Measurements from ENCODE around the gene ETV7.
A peak's percentile ranks its signal among the peaks of the same experiment; 100 is the strongest.

Gene ETV7

DNA sequence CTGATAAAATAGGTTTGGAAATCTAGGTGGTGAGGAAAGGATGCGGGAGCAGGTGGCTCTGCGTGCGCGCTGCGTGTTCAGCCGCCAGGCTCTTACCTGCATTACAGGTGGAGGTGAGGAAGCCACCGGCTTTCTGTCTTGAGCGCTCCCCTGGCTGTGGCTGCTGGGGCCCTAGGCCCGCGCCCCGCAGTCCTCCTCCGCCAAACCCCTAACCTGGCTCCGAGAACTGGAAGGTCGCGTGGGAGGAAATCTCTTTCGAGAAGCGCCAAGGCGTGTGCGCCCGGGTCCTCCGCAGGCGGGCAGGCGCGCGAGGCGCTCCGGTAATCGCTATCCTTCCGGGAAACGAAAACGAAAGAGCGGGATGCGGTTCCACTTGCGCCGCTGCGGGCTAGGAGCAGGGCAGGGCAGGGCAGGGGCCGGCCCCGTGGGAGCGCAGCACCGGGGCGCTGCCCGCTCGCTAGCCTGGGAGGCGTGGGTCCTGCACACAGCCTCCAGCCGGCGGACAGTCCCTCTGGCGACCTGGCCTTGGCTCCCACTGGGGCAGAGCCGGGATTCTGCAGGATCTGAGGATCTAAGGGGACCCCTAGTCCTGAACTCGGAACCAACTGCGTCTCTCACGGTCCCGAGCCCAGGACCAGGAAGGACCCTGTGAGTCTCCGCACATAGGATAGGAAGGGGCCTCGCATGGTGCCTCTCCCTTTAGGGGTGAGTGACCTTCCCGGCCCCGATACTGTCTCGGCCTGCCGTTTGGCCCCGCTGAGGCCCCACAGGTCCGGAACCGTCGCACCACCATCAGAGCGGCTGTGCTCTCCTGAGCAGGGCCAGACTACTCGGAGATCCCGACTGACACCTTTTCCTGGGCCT lies at the start of gene ETV7:
Gene ETV7 (minus strand): TSS at position 230 of the 864 bp plus-strand sequence. CDS start 128 bp downstream, at position 102.
- TF ChIP-seq, protein P1, sequence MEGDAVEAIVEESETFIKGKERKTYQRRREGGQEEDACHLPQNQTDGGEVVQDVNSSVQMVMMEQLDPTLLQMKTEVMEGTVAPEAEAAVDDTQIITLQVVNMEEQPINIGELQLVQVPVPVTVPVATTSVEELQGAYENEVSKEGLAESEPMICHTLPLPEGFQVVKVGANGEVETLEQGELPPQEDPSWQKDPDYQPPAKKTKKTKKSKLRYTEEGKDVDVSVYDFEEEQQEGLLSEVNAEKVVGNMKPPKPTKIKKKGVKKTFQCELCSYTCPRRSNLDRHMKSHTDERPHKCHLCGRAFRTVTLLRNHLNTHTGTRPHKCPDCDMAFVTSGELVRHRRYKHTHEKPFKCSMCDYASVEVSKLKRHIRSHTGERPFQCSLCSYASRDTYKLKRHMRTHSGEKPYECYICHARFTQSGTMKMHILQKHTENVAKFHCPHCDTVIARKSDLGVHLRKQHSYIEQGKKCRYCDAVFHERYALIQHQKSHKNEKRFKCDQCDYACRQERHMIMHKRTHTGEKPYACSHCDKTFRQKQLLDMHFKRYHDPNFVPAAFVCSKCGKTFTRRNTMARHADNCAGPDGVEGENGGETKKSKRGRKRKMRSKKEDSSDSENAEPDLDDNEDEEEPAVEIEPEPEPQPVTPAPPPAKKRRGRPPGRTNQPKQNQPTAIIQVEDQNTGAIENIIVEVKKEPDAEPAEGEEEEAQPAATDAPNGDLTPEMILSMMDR (IDR thresholded peaks at IDR 0.05), result no peak

DNA sequence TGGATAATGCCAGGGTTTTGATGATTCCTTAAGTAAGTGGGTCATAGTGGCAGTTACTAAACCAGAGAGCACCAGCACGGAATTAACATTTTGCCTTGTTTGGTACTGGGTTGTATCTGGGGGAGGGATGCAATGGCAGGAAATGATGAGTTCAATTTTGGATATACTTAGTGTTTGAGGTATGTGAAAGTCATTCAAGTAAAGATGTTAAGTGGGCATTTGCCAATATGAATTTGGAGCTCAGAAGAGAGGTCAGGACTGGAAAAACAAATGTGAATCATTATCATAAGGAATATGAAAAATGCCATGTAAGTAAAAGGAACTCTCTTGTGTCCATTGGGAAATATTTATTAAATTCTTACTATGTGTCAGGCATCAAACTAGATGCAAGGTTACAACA lies 49.0 kb upstream of the ETV7 start:
- TF ChIP-seq, protein P1 (IDR thresholded peaks at IDR 0.05), result no peak

DNA sequence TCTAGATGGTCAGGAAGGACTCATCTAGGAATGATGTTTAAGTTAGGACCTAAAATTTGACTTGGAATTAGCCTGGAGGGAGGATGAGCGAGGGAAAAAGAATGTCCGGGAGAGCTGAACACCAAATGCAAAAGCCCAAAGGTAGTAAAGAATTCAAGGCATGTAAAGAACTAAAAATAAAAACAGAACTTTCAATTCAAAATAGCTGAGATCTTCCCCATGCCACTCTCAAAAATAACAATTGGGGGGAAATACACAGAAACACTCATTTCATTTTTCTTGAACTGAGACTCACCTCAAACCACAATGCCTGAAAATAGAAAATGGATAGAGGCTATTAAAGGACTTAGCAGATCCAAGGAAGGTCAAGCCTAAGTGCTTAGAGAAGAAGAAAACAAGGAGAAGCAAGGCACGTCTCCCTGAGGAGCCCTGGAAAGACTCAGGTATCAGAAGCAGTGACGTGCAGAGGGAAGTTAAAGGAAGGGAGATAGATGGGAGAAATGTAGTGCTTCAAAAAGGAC lies 44.7 kb upstream of the ETV7 start:
- TF ChIP-seq, protein P1 (IDR thresholded peaks at IDR 0.05), result no peak

DNA sequence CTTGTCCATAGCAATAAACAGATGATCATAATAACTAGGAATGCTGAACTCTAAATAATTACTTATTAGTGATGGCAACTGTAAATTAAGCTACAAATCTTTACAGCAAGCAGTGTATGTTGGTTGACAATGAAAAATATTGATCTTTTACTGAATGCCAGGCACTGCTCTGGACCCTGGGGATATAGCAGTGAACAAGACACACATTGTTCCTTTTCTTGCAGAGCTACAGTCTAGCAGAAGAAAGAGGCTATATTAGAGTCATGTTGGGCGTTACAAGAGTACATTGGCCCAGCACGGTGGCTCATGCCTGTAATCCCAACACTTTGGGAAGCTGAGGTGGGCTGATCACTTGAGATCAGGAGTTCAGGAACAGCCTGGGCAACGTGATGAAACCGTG lies 43.7 kb upstream of the ETV7 start:
- TF ChIP-seq, protein P1 (IDR thresholded peaks at IDR 0.05), result no peak

DNA sequence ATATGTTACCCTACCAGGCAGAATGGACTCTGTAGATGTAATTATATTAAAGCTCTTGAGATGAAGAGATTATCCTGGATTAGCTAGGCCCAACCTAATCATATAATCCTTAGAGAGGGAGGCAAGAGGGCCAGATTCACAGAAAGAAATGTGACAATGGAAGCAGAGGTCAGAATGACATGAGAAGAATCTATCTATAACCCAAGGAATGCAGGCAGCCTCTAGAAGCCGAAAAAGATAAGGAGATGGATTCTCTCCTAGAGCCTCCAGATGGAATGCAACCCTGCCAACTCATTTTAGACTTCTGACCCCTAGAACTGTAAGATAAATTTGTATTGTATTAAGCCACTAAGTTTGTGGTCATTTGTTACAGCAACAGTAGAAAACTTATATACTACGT lies 42.9 kb upstream of the ETV7 start:
- TF ChIP-seq, protein P1 (IDR thresholded peaks at IDR 0.05), result no peak

DNA sequence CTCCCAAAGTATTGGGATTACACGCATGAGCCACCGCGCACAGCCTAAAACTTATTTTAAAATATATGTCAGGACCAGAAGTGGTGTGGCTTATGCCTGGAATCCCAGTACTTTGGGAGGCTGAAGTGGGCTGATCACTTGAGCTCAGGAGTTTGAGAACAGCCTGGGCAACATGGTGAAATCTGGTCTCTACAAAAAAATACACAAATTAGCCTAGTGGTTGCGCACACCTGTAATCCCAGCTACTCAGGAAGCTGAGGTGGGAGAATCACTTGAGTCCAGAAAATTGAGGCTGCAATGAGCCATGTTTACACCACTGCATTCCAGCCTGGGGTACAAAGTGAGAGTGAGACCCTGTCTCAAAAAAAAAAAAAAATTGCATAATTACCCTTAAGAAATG lies 41.4 kb upstream of the ETV7 start:
- TF ChIP-seq, protein P1 (IDR thresholded peaks at IDR 0.05), result peak; percentile 44; the same call in 1 of the 2 replicates

DNA sequence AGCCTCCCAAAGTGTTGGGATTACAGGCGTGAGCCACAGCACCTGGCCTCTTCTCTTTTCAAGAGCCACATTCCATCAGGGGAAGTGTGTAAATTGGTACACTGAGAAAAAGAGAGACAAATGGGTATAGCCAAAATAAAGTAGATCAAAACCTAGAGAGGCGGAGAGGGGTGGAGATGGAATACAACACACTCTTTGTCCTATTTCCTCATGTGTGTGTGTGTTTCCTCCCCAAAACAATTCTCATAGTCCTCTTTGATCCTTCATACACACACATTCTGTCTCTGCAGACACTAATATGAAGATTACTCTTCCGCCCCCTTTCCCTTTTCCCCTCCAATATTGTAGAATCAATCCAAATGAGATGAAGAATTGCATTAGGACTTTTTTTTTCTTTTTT lies 39.2 kb upstream of the ETV7 start:
- TF ChIP-seq, protein P1 (IDR thresholded peaks at IDR 0.05), result no peak
